Left forelimb (tissue), 1 donor: ENCODE results near the gene MACROD1.

Source experiments
- DNase-seq: peaks from one replicate; pipeline ENCODE4 v3.0.0-alpha.2; 2018; ENCODE audit warnings: low spot score

Gene MACROD1

GRCh38 chr11:63951779-63952536 is 214.0 kb downstream of the MACROD1 start:
- no peak for DNase-seq
